NCI-H128 (cell line): Measurements from ENCODE around the gene CFAP74.

Experiments
- DNase-seq: peaks from one replicate; lab custom pipeline; 2025; ENCODE audit not compliant: unreplicated experiment; lab: John Stamatoyannopoulos, UW

CFAP74 gene, protein sequence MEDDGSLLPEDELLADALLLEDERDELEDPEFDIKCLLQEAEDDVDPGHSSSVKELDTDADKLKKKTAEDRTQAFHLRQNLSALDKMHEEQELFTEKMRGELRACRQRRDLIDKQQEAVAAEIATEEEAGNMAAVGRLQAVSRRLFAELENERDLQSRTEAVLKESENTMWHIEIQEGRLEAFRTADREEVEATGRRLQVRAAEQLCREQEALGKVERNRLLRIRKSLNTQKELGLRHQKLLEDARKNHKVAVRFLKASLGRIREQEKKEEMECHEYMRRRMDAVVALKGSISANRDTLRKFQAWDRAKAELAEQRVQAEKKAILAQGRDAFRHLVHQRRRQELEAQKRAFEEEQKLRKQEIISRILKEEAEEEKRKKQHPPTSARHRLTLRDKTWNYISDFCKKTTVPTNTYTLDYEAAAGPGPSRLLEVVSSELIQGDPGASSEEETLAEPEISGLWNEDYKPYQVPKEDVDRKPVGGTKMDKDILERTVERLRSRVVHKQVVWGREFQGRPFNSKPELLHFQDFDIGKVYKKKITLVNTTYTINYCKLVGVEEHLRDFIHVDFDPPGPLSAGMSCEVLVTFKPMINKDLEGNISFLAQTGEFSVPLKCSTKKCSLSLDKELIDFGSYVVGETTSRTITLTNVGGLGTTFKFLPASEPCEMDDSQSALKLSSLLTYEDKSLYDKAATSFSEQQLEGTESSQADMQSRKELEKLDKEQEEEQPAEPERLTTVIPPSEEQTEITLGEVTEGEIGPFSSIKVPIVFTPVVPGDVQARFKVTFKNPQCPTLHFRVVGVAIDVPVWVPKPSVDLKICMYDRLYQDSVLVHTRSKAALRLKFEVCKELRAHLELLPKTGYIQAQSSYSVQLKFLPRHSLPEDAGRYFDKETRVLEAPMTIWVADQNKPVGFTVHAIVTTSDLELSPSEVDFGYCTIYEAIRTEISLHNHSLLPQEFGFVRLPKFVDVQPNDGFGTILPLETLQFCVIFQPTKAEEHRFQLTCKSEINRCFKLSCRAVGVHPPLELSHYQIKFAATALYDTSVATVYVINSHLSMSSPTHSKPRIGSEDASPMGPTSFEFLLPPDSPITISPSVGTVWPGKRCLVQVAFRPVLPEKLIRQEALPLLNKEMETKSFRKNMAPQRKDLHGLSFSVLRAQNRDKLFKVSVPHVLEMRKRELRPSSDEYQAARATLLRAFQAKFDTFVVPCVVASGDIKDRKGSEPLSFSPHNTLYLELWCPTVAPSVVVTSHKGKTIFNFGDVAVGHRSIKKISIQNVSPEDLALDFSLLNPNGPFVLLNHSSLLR (N-terminal part only)

GRCh38 chr1:2003541-2004131 is at the start of gene CFAP74:
TSS of gene CFAP74 (minus strand) at chr1:2003786. CDS start at chr1:1990956, 12,830 bp downstream.
- DNase-seq = peak; percentile 38

- no peak for DNase-seq
Measured at GRCh38 chr1:2053217-2053616, 49.6 kb upstream of the CFAP74 start.

GRCh38 chr1:2052756-2053155 is 49.2 kb upstream of the CFAP74 start:
- no peak for DNase-seq

GRCh38 chr1:2052054-2052679 is 48.6 kb upstream of the CFAP74 start:
- DNase-seq = no peak

- DNase-seq = no peak
Measured at GRCh38 chr1:2050793-2051682, 47.5 kb upstream of the CFAP74 start.

DNA sequence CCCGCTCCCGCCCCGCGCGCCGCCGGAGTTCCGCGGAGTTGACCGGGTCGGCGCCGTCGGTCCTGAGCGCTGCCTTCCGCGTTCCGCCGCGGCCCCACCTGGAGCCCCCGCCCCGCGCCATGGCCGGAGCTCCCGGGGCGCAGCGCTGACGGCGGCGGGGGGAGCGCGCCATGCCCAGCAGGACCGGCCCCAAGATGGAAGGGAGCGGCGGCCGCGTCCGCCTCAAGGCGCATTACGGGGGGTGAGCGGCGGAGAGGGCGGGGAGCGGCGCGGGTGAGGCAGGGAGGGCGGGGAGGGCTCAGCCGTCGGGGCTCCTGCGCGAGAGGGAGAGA is 46.8 kb upstream of the CFAP74 start:
- no peak for DNase-seq

DNA sequence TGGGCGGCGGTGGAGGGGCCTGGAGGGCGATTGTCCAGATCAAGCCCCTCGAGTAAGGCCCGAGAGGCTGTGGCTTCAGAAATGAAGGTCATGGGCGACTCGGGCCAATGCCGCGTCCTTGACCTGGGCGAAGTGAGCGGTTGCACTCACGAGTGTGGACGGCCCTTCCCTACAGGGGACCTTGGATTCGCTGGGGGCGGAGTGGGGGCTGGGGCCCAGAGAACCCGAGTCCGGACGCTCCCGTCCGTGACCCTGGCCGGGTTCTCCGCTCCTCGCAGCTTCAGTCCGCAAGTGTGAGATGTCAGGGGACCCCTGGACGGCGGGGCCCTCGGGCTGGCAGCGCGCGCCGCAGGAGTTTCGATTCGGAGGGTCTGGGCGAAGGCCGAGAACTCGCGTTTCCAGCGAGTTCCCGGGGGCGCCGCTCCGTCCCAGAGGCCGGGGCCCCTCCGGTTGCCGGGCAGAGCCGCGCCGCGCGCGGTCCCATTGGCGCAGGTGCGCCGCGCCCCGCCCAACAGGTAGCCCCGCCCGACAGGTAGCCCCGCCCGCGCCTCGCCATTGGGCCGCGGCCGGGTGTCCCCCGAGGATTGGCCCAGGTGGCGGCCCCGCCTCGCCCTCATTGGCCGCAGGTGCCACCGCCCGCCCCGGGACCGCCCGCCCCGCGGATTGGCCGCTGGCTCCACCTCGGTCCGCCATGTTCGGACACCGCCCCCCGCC is 46.3 kb upstream of the CFAP74 start, which contains the start of gene PRKCZ:
PRKCZ (plus strand) TSS at position 694 of the 714 bp plus-strand sequence. CDS start 220 bp downstream, outside the sequence.
- peak; percentile 93 for DNase-seq

- DNase-seq = no peak
Measured at GRCh38 chr1:2049225-2049717, 45.7 kb upstream of the CFAP74 start.

DNA sequence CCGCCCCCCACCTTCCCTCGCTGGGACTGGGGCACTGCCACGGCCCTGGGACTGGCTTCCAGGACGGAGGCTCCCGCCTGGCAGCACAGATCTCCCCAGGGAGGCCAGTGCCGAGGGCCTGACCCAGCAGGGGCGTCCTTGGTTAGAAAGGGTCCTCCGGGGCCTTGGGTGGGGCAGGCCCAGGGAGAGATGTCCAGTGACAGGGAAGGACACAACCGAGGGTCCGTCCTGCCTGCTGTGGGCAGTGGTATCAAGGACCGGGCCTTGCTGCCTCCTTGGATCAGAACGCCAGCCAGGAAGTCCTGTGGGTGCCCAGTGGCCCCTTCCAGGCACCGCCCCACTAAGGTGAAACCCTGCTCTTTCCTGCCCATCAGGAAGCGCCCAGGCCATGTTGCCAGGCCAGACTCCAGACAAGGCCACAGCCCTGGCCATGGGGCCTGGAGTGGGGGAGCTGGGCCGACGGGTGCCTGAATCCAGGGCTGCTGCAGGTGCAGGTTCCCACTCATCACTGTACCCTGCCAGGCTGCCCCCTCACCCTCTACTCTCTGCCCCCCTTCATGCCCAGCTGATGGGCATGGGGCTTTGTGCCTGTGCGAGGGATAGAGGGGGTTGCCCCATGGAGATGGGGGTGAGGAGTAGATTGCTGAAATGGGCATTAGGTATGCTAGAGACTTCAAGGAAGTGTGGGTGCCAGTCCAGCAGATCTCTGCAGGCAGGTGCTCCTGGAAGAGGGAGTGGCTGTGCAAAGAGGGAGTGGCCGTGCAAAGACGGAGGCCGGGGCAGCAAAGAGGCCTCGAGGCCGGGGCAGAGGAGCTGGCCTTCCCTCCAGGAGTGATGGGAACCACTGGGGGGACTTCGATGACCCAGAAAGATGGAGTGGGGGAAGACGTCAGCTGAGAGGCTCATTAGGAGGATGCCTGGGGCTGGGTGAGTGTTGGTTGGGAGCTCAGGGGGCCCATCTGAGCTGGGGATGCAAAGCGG is 44.5 kb upstream of the CFAP74 start:
- no peak for DNase-seq

GRCh38 chr1:2046953-2047748 is 43.6 kb upstream of the CFAP74 start:
- DNase-seq = no peak

- DNase-seq = peak; percentile 26
Measured at GRCh38 chr1:2046174-2046917, 42.8 kb upstream of the CFAP74 start.

GRCh38 chr1:2045468-2046173 is 42.0 kb upstream of the CFAP74 start:
- DNase-seq = no peak

DNA sequence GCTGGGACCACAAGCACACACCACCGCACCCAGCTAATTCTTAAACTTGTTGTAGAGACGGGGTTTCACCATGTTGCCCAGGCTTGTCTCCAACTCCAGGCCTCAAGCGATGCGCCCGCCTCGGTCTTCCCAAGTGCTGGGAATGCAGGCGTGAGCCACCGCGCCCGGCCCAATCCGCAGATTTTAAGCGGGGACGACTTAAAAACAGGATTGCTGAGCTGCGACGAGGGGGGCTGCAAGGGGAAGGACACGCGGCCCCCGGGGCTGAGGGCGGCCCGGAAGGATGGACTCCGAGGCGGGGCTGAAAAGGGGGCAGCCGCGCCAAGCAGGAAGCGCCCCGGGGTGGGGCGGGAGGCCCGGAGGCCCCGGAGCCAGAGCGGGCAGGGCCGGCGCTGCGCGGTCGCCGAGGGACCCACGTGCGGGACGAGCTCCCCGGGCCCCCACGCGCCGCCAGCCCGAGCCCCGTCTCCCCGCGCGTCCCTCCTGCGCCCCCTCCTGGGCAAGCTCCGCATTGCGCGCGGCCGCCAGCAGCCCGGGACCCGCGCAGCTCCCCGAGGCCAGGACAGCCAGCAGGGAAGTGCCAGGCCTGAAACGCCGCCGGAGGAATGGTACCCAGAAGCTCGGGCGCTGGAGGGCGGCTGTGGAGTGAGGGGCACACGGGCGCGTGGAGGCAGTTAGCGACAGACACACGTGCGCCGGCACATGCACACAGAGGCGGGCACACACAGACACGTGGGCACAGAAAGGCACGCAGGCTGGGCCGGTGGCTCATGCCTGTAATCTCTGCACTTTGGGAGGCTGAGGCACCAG is 41.1 kb upstream of the CFAP74 start:
- DNase-seq = peak; percentile 25

GRCh38 chr1:2043886-2044285 is 40.3 kb upstream of the CFAP74 start:
- no peak for DNase-seq
